HepG2 (cell line): ENCODE results near the gene SERPINF2. TPM values are rescaled to one million over a fixed set of nuclear protein-coding genes. Genes with fewer than 3 reads are reported as not detected.

Experiments
- CHD4 ChIP-seq: fragments of 200-600 bp; sonication (generic); IDR thresholded peaks from 2 replicates; pipeline ENCODE4 v1.7.0; 2017; ENCODE audit warnings: mild to moderate bottlenecking, low read length, borderline replicate concordance
- DNMT1 ChIP-seq: sonication (generic); formaldehyde crosslinking; IDR thresholded peaks from 2 replicates; pipeline ENCODE4 v1.5.1; 2020; ENCODE audit warnings: mild to moderate bottlenecking, missing genetic modification reagents
- GATAD1 ChIP-seq: IDR thresholded peaks from 2 replicates; pipeline ENCODE4 v1.6.1; 2016; ENCODE audit warnings: missing genetic modification reagents, missing compliant biosample characterization
- IKZF1 ChIP-seq: fragments of 450-650 bp; IDR thresholded peaks from 2 replicates; pipeline ENCODE4 v1.7.1; 2016
- NFYC ChIP-seq: IDR thresholded peaks from 2 replicates; pipeline ENCODE4 v1.6.1; 2016; ENCODE audit warnings: missing genetic modification reagents, missing compliant biosample characterization
- SRSF4 ChIP-seq: fragments of 200-400 bp; formaldehyde crosslinking; IDR thresholded peaks from one replicate; pipeline ENCODE4 v1.6.1; 2018; ENCODE audit warnings: mild to moderate bottlenecking, low read depth, low read length, moderate library complexity; ENCODE audit not compliant: poor library complexity, severe bottlenecking
- TMF1 ChIP-seq: sonication (generic); formaldehyde crosslinking; IDR thresholded peaks from 2 replicates; pipeline ENCODE4 v1.8.1; 2022; ENCODE audit warnings: low read depth, missing genetic modification reagents
- TSC22D2 ChIP-seq: sonication (generic); formaldehyde crosslinking; IDR thresholded peaks from 2 replicates; pipeline ENCODE4 v1.5.1; 2020; ENCODE audit warnings: missing genetic modification reagents, mild to moderate bottlenecking, borderline replicate concordance
- ZFAT ChIP-seq: sonication (generic); formaldehyde crosslinking; conservative IDR thresholded peaks from 2 replicates; pipeline ENCODE4 v1.8.1; 2023; ENCODE audit warnings: missing genetic modification reagents, inconsistent platforms
- ZNF136 ChIP-seq: sonication (generic); formaldehyde crosslinking; IDR thresholded peaks from 2 replicates; pipeline ENCODE4 v1.8.1; 2022; ENCODE audit warnings: low read depth, mild to moderate bottlenecking, moderate library complexity, missing genetic modification reagents
- ZNF180 ChIP-seq: sonication (generic); formaldehyde crosslinking; IDR thresholded peaks from 2 replicates; pipeline ENCODE4 v1.4.0; 2020; ENCODE audit warnings: low read depth, missing genetic modification reagents, borderline replicate concordance
- ZNF317 ChIP-seq: sonication (generic); formaldehyde crosslinking; IDR thresholded peaks from 2 replicates; pipeline ENCODE4 v1.5.0; 2020; ENCODE audit warnings: mild to moderate bottlenecking, missing genetic modification reagents
- ZNF776 ChIP-seq: sonication (generic); formaldehyde crosslinking; IDR thresholded peaks from 2 replicates; pipeline ENCODE4 v1.4.0; 2020; ENCODE audit warnings: mild to moderate bottlenecking, missing genetic modification reagents
- ZNF841 ChIP-seq: sonication (generic); formaldehyde crosslinking; IDR thresholded peaks from 2 replicates; pipeline ENCODE4 v1.8.1; 2023; ENCODE audit warnings: missing genetic modification reagents, borderline replicate concordance
- polyA plus RNA-seq, 8 experiments: library from polyadenylated mRNA; depleted of rRNA in 3 of 8; stranded (reverse) in 7 of 8; unstranded in 1 of 8; fragments of >200 nt; fragmentation: Illumina TruSeq in 4 of 8; extraction: Trizol in 4 of 8; gene quantifications; 2 replicates each; pipeline versions ENCODE4 v1.2.1 to v1.2.3, GENCODE V29; 2011 to 2016; ENCODE audit warnings: low read depth in 4 of 8, missing spikeins in 1 of 8, mixed read lengths in 1 of 8; ENCODE audit not compliant: insufficient read depth in 1 of 8
- total RNA-seq, 5 experiments: library from RNA; depleted of rRNA; stranded (reverse); fragments of >200 nt; fragmentation: Illumina TruSeq; extraction: Trizol; gene quantifications; 2 replicates each; pipeline ENCODE4 v1.2.3, GENCODE V29; 2016; ENCODE audit warnings: low read depth in 1 of 5
- TF ChIP-seq, protein P1 (sequence below): sonication (generic); formaldehyde crosslinking; IDR thresholded peaks from 2 replicates; pipeline ENCODE4 v1.5.0; 2020; ENCODE audit warnings: mild to moderate bottlenecking, missing genetic modification reagents, borderline replicate concordance

Gene SERPINF2
- total and polyA plus RNA-seq, 2 of the 13 experiments (the other 11 are each of a cell fraction or from before 2014, with no cell fraction given) = 309 to 548 TPM

DNA sequence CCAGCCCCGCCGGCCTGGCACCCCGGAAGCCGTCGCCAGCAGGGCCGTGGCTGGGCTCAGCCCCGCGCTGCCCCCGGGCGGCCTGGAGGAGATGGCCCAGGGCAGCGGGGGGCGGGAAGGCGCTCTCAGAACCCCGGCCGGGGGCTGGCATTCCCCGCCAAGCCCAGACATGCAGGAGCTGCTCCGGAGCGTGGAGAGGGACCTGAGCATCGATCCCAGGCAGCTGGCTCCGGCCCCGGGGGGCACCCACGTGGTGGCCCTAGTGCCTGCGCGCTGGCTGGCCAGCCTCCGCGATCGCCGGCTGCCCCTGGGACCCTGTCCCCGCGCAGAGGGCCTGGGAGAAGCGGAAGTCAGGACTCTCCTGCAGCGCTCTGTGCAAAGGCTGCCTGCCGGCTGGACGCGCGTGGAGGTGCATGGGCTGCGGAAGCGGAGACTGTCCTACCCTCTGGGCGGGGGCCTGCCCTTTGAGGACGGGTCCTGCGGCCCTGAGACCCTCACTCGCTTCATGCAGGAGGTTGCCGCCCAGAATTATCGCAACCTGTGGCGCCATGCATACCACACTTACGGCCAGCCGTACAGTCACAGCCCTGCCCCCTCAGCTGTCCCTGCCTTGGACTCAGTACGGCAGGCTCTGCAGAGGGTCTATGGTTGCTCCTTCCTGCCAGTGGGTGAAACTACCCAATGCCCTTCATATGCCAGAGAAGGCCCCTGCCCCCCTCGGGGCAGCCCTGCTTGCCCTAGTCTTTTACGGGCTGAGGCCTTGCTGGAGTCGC, 17.6 kb upstream of the SERPINF2 start (continued):
- TF ChIP-seq CHD4 (no peak), ZNF841 (no peak), SRSF4 (no peak), ZNF136 (CRISPR knock-in tag) (no peak), TSC22D2 (CRISPR knock-in tag) (0 out of 2 replicates have a peak, but pooled peaks have one; percentile 39), IKZF1 (no peak), DNMT1 (CRISPR knock-in tag) (no peak), TMF1 (CRISPR knock-in tag) (0 out of 2 replicates have a peak, but pooled peaks have one; percentile 31), ZNF180 (CRISPR knock-in tag) (no peak), ZFAT (no peak), ZNF776 (CRISPR knock-in tag) (peak; percentile 74; the same call in 1 of the 2 replicates), GATAD1 (CRISPR knock-in tag) (no peak), NFYC (no peak), ZNF317 (CRISPR knock-in tag) (no peak)
- TF ChIP-seq, protein P1, sequence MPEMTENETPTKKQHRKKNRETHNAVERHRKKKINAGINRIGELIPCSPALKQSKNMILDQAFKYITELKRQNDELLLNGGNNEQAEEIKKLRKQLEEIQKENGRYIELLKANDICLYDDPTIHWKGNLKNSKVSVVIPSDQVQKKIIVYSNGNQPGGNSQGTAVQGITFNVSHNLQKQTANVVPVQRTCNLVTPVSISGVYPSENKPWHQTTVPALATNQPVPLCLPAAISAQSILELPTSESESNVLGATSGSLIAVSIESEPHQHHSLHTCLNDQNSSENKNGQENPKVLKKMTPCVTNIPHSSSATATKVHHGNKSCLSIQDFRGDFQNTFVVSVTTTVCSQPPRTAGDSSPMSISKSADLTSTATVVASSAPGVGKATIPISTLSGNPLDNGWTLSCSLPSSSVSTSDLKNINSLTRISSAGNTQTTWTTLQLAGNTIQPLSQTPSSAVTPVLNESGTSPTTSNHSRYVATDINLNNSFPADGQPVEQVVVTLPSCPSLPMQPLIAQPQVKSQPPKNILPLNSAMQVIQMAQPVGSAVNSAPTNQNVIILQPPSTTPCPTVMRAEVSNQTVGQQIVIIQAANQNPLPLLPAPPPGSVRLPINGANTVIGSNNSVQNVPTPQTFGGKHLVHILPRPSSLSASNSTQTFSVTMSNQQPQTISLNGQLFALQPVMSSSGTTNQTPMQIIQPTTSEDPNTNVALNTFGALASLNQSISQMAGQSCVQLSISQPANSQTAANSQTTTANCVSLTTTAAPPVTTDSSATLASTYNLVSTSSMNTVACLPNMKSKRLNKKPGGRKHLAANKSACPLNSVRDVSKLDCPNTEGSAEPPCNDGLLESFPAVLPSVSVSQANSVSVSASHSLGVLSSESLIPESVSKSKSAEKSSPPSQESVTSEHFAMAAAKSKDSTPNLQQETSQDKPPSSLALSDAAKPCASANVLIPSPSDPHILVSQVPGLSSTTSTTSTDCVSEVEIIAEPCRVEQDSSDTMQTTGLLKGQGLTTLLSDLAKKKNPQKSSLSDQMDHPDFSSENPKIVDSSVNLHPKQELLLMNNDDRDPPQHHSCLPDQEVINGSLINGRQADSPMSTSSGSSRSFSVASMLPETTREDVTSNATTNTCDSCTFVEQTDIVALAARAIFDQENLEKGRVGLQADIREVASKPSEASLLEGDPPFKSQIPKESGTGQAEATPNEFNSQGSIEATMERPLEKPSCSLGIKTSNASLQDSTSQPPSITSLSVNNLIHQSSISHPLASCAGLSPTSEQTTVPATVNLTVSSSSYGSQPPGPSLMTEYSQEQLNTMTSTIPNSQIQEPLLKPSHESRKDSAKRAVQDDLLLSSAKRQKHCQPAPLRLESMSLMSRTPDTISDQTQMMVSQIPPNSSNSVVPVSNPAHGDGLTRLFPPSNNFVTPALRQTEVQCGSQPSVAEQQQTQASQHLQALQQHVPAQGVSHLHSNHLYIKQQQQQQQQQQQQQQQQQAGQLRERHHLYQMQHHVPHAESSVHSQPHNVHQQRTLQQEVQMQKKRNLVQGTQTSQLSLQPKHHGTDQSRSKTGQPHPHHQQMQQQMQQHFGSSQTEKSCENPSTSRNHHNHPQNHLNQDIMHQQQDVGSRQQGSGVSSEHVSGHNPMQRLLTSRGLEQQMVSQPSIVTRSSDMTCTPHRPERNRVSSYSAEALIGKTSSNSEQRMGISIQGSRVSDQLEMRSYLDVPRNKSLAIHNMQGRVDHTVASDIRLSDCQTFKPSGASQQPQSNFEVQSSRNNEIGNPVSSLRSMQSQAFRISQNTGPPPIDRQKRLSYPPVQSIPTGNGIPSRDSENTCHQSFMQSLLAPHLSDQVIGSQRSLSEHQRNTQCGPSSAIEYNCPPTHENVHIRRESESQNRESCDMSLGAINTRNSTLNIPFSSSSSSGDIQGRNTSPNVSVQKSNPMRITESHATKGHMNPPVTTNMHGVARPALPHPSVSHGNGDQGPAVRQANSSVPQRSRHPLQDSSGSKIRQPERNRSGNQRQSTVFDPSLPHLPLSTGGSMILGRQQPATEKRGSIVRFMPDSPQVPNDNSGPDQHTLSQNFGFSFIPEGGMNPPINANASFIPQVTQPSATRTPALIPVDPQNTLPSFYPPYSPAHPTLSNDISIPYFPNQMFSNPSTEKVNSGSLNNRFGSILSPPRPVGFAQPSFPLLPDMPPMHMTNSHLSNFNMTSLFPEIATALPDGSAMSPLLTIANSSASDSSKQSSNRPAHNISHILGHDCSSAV (CRISPR knock-in tag) = no peak
